ENCODE measurements around the gene MORN1. TPM values are rescaled to one million over a fixed set of nuclear protein-coding genes. Genes with fewer than 3 reads are reported as not detected.

Gene MORN1
- total and polyA plus RNA-seq, 2 of the 8 experiments (the other 6 are each of a cell fraction or from before 2014, with no cell fraction given) = 5.0 to 9.1 TPM

- TF ChIP-seq CHD7 (IDR thresholded peaks at IDR 0.05; ENCODE audit: insufficient replicate concordance, low read length) (no peak), CREB1 (IDR thresholded peaks at IDR 0.05) (no peak), RXRA (IDR thresholded peaks at IDR 0.05; ENCODE audit: insufficient read depth, low read depth, low read length) (no peak), POLR2A (IDR thresholded peaks at IDR 0.05; ENCODE audit: control extremely low read depth in 1 of 2, low read depth in 2 of 2, low read length in 2 of 2) (no peak)
These were observed 41.1 kb upstream of the MORN1 start (continued) for GRCh38 chr1:2432441-2432844.

All from H1 (cell line).